Spleen (tissue), 11 donors: ENCODE measurements around the gene PPP1R37. TPM values are rescaled to one million over a fixed set of nuclear protein-coding genes. Genes with fewer than 3 reads are reported as not detected.
A peak's percentile ranks its signal among the peaks of the same experiment; 100 is the strongest.
"Not testable (repeated sequence)": the region's sequence is repeated elsewhere in the genome, so short reads cannot be mapped to it uniquely, and the experiment has no call there.

Experiments
- DNase-seq: peaks from one replicate; pipeline ENCODE4 v3.0.0-alpha.2; 2020
- H3K27ac ChIP-seq, 8 donors: fragments of 200-600 bp; sonication (generic) in 7 of 8; 1 replicate in 4 of 8; 2 replicates in 4 of 8; pipeline versions ENCODE4 v1.5.0 to v1.8.0; 2016 to 2021; ENCODE audit warnings: inconsistent platforms in 4 of 8, mild to moderate bottlenecking in 4 of 8, moderate library complexity in 1 of 8
- H3K27me3 ChIP-seq, 7 donors: fragments of 200-600 bp; sonication (generic) in 6 of 7; replicated peaks in 1 of 7; 1 replicate in 4 of 7; 2 replicates in 3 of 7; pipeline versions ENCODE4 v1.5.0 to v1.8.0; 2016 to 2021; ENCODE audit warnings: inconsistent platforms in 3 of 7, mild to moderate bottlenecking in 1 of 7
- H3K36me3 ChIP-seq, 6 donors: fragments of 200-600 bp; sonication (generic) in 5 of 6; 1 replicate in 4 of 6; 2 replicates in 2 of 6; pipeline versions ENCODE4 v1.5.0 to v1.8.0; 2016 to 2021; ENCODE audit warnings: inconsistent platforms in 2 of 6
- H3K4me1 ChIP-seq, 6 donors: fragments of 200-600 bp; sonication (generic) in 5 of 6; 1 replicate in 3 of 6; 2 replicates in 3 of 6; pipeline versions ENCODE4 v1.5.0 to v1.8.0; 2016 to 2021; ENCODE audit warnings: inconsistent platforms in 3 of 6
- H3K4me3 ChIP-seq, 8 donors: fragments of 200-600 bp; sonication (generic) in 7 of 8; 1 replicate in 4 of 8; 2 replicates in 4 of 8; pipeline versions ENCODE4 v1.5.0 to v1.8.0; 2016 to 2021; ENCODE audit warnings: inconsistent platforms in 4 of 8, mild to moderate bottlenecking in 4 of 8, moderate library complexity in 2 of 8
- H3K9me3 ChIP-seq, 8 donors: fragments of 200-600 bp; sonication (generic) in 7 of 8; 1 replicate in 4 of 8; 2 replicates in 4 of 8; pipeline versions ENCODE4 v1.5.0 to v1.8.0; 2016 to 2021; ENCODE audit warnings: inconsistent platforms in 4 of 8
- POLR2A ChIP-seq, 3 donors: fragments of 450-650 bp; IDR thresholded peaks; one replicate each; pipeline ENCODE4 v1.5.1; 2017; ENCODE audit warnings: antibody characterized with exemption in 3 of 3, mild to moderate bottlenecking in 1 of 3
- POLR2AphosphoS5 ChIP-seq, 3 donors: sonication (generic); formaldehyde crosslinking; IDR thresholded peaks; one replicate each; pipeline ENCODE4 v1.5.1; 2017; ENCODE audit warnings: antibody characterized with exemption in 3 of 3
- WGBS, 5 donors: extraction: QIAGEN DNeasy Blood & Tissue Kit in 3 of 5; methylation state at CpG; one replicate each; pipeline versions ENCODE4 v1.1.5 to v1.1.7; 2013 to 2018; 5-methylcytosine and 5-hydroxymethylcytosine counted together
- intact Hi-C: fragments of 100-400 bp; cut with DNase I; formaldehyde crosslinking; loops from one replicate; pipeline ENCODE4 v1.15.0; 2023; ENCODE audit warnings: low total_unique reads
- polyA plus RNA-seq, 3 donors: library from polyadenylated mRNA; stranded (reverse); fragments of 200-250 nt; gene quantifications; one replicate each; pipeline ENCODE4 v1.2.1, GENCODE V29; 2013
- total RNA-seq, 7 donors: library from RNA; depleted of rRNA in 3 of 7; stranded (reverse); fragments of >200 nt in 3 of 7; fragmentation: NEBNext Ultra II Directional in 4 of 7; extraction: Animal tissue kit (Norgen Biotek cat#: 25700) in 4 of 7; gene quantifications; one replicate each; pipeline versions ENCODE4 v1.1.0 to v1.2.1, GENCODE V29; 2016 to 2021
- TF ChIP-seq, protein P1 (sequence below), 11 experiments: fragments of 200-600 bp in 7 of 11; fragments of 450-650 bp in 4 of 11; sonication (generic) in 4 of 11; IDR thresholded peaks in 8 of 11; conservative IDR thresholded peaks in 3 of 11; 1 replicate in 7 of 11; 2 replicates in 4 of 11; pipeline versions ENCODE4 v1.4.0 to v1.8.0; 2016 to 2021; ENCODE audit warnings: antibody characterized with exemption in 11 of 11, inconsistent platforms in 4 of 11, mild to moderate bottlenecking in 1 of 11
- donor health status: healthy with polysubstance abuse.
- donor health status: DM: no; HTN: no; CAD: no; lungs with moderate emphysema.
- donor health status: DM: no; HTN: no; CAD: no.
- donor health status: Bipolar disorder and iron deficiency.
- donor health status: healthy.
- donor health status: DM: no; HTN: no; CAD: no.
- donor health status: DM: yes; HTN: yes; CAD: no.

The PPP1R37 gene
- total and polyA plus RNA-seq, 10 donors, result 14.3 to 36.7 (median 20.0) TPM

DNA sequence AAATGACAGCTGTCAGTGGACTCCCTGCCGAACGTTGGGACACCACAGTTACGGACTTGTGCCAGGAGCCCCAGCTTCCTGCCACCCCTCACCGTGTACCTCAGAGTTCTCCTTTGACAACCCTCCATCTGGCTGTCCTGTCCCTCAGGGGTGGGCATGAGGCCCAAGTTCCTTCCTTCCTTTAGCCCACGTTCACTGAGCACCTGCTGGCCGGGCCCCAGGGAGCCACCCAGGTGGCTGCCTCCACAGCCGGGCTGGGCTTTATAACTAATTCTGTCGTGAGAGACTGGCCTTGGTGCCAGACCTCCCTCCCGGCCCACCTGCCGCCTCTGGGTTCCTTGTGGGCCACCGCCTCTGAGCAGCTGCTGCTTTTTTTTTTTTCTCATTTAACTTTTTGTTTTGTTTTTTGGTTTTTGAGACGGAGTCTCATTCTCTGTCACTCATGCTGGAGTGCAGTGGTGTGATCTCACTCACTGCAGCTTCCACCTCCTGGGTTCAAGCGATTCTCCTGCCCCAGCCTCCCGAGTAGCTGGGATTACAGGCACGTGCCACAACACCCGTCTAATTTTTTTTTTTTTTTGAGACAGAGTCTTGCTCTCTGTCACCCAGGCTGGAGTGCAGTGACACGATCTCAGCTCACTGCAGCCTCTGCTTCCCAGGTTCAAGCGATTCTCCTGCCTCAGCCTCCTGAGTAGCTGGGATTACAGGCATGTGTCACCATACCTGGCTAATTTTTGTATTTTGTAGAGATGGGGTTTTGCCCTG is 25.8 kb downstream of the PPP1R37 start:
- WGBS, 5 donors, result 24 to 38% (median 28%) methylated on average over 18 of the region's 18 CpGs
- DNase-seq, H3K4me3 ChIP-seq, H3K9me3 ChIP-seq, intact Hi-C loops, H3K36me3 ChIP-seq, H3K27me3 ChIP-seq: not testable (repeated sequence)
- Histone ChIP-seq H3K27ac (peak overlapping the region in 4 of 8 donors; percentile 16 to 69 (median 38)), H3K4me1 (peaks cover 21 to 90% (median 65%) of the 10 kb centered on the region in 6 donors)
- peak; percentile 32 to 67 (median 52) for TF ChIP-seq POLR2AphosphoS5 (IDR thresholded peaks at IDR 0.05)

DNA sequence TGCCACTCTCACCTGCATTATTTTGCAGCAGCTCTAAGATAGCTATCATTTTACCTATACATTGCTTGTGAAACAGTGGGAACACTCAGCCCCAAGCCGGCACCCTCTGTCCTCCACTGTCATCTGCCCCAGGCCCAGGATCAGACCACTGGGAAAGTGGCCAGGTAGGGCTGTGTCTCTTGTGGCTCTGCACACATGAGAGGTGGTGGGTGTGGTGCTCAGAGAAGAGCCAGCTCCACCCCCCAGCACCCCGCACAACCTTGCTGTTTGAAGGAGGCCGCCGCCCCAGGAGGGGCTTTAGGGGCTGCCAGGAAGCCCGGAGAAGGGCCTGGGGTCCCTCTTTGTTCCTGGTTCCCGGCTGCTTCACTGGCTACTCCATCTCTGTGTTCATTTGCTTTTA is 26.6 kb downstream of the PPP1R37 start:
- 86 to 95% (median 90%) methylated on average over 6 of the region's 6 CpGs for WGBS, 5 donors
- no peak for TF ChIP-seq POLR2AphosphoS5 (IDR thresholded peaks at IDR 0.05)
- no peak for TF ChIP-seq POLR2A (IDR thresholded peaks at IDR 0.05)
- Histone ChIP-seq H3K4me3 (no peak overlapping the region), H3K9me3 (no peaks in the 10 kb centered on the region), H3K4me1 (peaks cover 21 to 82% (median 62%) of the 10 kb centered on the region in 6 donors), H3K27ac (peak overlapping the region in 1 of 8 donors; percentile 69), H3K36me3 (peaks cover 0 to 8% (median 0%) of the 10 kb centered on the region in 6 donors), H3K27me3 (no peaks in the 10 kb centered on the region)
- DNase-seq, result no peak
- intact Hi-C loops, result no loop called here

DNA sequence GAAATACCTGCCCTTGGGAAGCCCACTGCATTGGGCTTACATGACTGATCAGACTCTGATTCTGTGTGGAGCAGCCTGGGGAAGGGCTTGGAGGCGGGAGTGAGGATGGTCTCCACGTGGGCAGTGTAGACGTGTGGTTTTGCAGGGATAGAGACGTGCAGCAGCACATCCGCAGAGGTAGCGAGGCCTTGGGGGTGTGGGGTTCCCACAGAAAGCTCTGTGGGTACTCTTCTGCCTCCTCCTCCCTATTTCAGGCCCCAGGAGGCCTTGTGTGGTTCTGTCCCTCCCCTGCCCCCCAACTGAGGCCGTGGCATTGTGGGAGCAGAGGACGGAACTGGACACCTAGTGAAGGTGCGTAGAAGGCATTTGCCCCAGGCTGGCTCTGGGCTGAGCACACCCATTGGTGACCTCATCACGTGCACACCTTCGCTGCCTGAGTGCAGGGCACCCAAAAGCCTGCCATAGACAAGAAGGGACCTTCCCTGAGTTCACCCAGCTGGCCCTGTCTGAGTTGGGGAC is 28.9 kb downstream of the PPP1R37 start:
- H3K36me3 ChIP-seq, result peaks cover 0 to 8% (median 0%) of the 10 kb centered on the region in 6 donors
- WGBS, 5 donors, result 65 to 76% (median 72%) methylated on average over 10 to 11 of the region's 11 CpGs
- intact Hi-C loops, result no loop called here
- DNase-seq, result no peak
- peaks cover 24 to 72% (median 61%) of the 10 kb centered on the region in 6 donors for H3K4me1 ChIP-seq
- TF ChIP-seq POLR2AphosphoS5 (IDR thresholded peaks at IDR 0.05), result no peak
- TF ChIP-seq POLR2A (IDR thresholded peaks at IDR 0.05), result no peak
- TF ChIP-seq, protein P1, sequence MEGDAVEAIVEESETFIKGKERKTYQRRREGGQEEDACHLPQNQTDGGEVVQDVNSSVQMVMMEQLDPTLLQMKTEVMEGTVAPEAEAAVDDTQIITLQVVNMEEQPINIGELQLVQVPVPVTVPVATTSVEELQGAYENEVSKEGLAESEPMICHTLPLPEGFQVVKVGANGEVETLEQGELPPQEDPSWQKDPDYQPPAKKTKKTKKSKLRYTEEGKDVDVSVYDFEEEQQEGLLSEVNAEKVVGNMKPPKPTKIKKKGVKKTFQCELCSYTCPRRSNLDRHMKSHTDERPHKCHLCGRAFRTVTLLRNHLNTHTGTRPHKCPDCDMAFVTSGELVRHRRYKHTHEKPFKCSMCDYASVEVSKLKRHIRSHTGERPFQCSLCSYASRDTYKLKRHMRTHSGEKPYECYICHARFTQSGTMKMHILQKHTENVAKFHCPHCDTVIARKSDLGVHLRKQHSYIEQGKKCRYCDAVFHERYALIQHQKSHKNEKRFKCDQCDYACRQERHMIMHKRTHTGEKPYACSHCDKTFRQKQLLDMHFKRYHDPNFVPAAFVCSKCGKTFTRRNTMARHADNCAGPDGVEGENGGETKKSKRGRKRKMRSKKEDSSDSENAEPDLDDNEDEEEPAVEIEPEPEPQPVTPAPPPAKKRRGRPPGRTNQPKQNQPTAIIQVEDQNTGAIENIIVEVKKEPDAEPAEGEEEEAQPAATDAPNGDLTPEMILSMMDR (IDR thresholded peaks at IDR 0.05 in 8 of 11, conservative IDR thresholded peaks at IDR 0.05 in 3 of 11), result no peak
- H3K9me3 ChIP-seq, result no peaks in the 10 kb centered on the region
- H3K27ac ChIP-seq, result no peak overlapping the region
- no peak overlapping the region for H3K4me3 ChIP-seq
- no peaks in the 10 kb centered on the region for H3K27me3 ChIP-seq

DNA sequence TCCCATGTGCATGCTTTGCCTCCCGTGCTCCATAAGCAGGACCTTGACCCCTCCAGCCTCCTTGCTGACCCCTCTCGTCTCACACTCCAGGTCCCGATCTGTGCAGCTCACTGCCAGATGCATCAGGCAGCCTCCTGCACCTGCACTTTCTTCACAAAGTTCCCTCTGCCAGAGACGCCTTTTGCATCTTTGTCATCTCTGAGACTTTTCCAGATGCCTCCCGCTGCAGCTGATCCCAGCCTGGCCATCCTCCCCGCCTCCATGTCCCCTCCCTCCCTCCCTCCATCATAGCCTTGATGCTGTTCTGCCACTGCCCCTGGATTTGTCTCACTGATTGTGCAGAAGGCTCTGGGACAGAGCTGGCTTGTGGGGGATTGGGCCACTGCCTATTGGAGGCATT is 29.9 kb downstream of the PPP1R37 start:
- no peak for TF ChIP-seq POLR2A (IDR thresholded peaks at IDR 0.05)
- TF ChIP-seq, protein P1 (IDR thresholded peaks at IDR 0.05 in 8 of 11, conservative IDR thresholded peaks at IDR 0.05 in 3 of 11), result no peak
- H3K27ac ChIP-seq, result no peak overlapping the region
- DNase-seq, result no peak
- intact Hi-C loops, result no loop called here
- peaks cover 0 to 8% (median 0%) of the 10 kb centered on the region in 6 donors for H3K36me3 ChIP-seq
- H3K4me3 ChIP-seq, result no peak overlapping the region
- no peaks in the 10 kb centered on the region for H3K27me3 ChIP-seq
- peaks cover 17 to 63% (median 51%) of the 10 kb centered on the region in 6 donors for H3K4me1 ChIP-seq
- H3K9me3 ChIP-seq, result no peaks in the 10 kb centered on the region
- 75 to 90% (median 88%) methylated on average over 6 of the region's 6 CpGs for WGBS, 5 donors

DNA sequence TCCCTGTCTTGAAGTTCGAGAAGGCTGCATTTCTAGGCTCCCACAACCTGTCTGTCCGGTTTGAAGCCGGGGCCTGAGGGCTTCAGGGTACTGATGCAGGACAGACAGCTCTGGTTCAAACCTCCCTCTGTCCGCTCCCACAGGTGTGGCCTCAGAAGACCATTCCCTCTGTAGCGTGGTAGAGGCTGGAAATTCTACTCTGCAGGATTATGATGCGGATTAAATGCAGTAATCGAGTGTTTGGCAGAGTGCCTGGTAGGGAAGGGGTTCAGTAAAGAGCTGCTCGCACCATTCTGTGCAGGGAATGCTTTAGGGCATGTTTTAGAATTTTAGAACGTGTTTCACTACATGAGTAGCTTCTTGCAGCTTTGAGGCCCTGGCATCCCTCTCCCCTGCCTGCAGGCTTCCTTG is 30.5 kb downstream of the PPP1R37 start:
- TF ChIP-seq POLR2AphosphoS5 (IDR thresholded peaks at IDR 0.05) (no peak), POLR2A (IDR thresholded peaks at IDR 0.05) (no peak)
- H3K4me1 ChIP-seq, result peaks cover 11 to 57% (median 45%) of the 10 kb centered on the region in 6 donors
- DNase-seq, result no peak
- intact Hi-C loops, result no loop called here
- no peak overlapping the region for H3K4me3 ChIP-seq
- peaks cover 0 to 8% (median 0%) of the 10 kb centered on the region in 6 donors for H3K36me3 ChIP-seq
- WGBS, 5 donors, result 86 to 97% (median 91%) methylated on average over 7 to 9 of the region's 9 CpGs
- H3K27me3 ChIP-seq, result no peaks in the 10 kb centered on the region
- no peak overlapping the region for H3K27ac ChIP-seq
- H3K9me3 ChIP-seq, result no peaks in the 10 kb centered on the region
